ENCODE results near the gene RASA1.

DNA sequence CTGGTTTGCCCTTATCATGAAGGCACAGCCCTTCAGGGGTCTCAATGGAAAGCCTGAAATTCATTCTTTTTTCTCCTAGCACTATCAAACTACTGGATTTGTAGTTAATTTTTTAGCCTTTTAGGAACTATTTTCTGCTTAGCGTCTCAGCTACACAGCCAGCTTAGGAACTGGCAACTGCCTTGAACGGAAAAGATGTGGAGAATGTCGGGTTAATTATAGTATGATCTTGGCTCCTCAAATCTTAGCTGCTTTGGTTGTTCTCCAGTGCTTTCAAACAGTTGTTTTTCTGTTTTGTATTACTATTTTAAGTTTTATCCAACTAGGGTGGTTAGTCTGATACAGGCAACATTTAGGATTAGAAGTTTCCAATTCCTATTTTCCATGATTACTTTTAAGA is 100.9 kb downstream of the RASA1 start:
- TF ChIP-seq, protein P1, sequence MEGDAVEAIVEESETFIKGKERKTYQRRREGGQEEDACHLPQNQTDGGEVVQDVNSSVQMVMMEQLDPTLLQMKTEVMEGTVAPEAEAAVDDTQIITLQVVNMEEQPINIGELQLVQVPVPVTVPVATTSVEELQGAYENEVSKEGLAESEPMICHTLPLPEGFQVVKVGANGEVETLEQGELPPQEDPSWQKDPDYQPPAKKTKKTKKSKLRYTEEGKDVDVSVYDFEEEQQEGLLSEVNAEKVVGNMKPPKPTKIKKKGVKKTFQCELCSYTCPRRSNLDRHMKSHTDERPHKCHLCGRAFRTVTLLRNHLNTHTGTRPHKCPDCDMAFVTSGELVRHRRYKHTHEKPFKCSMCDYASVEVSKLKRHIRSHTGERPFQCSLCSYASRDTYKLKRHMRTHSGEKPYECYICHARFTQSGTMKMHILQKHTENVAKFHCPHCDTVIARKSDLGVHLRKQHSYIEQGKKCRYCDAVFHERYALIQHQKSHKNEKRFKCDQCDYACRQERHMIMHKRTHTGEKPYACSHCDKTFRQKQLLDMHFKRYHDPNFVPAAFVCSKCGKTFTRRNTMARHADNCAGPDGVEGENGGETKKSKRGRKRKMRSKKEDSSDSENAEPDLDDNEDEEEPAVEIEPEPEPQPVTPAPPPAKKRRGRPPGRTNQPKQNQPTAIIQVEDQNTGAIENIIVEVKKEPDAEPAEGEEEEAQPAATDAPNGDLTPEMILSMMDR (IDR thresholded peaks at IDR 0.05; ENCODE audit: low read depth, low read length, poor library complexity, severe bottlenecking), result no peak
- no peak for TF ChIP-seq EZH2phosphoT487 (IDR thresholded peaks at IDR 0.05; ENCODE audit: borderline replicate concordance, low read length)

All from DOHH2 (cell line).